Hematopoietic multipotent progenitor cell treated with erythropoietin and hydrocortisone succinate and interleukin-3 and kit ligand, for 8 days (in vitro differentiated cells): ENCODE results near the gene PRKCH.
"Not testable (repeated sequence)": the region's sequence is repeated elsewhere in the genome, so short reads cannot be mapped to it uniquely, and the experiment has no call there.

Experiments
- DNase-seq: peaks from one replicate; pipeline ENCODE4 v3.0.0-alpha.2; 2015

The PRKCH gene

DNA sequence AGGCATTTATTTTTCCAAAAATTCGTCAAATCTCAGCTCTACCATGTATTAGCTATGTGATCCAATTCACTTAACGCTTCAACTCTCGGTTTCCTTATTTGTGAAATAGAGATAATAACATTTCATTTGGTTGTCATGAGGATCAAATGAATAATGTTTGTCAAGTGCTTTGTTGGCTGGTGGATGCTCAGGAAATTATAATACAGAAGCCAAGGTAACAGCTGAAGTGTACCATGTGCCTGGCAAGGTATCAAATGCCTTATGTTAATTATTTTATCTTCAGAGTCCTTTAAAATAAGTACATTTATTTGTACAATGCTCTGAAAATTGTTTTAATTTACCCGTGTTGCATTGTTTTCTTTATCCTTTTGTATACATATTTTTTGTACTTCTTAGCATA, 6.1 kb upstream of the PRKCH start:
- no peak for DNase-seq

DNA sequence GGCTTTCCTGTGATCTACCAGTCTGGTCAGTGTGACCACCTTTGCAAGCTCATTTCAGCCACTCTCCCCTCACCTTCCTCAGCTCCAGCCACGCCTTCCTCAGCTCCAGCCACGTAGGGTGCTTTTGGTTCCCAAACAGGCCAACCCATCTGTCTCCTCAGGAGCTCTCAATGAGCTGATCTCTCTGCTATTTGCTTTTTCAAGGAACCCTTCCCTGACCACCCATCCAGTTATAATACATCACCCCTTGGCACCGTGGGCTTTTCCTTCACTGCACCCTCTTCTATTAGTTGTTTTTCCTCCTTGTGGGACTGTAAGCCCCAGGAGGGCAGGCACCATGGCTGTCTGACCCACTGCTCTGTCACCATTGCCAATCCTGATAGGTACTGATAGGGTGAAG, 2.3 kb upstream of the PRKCH start:
- DNase-seq = no peak

DNA sequence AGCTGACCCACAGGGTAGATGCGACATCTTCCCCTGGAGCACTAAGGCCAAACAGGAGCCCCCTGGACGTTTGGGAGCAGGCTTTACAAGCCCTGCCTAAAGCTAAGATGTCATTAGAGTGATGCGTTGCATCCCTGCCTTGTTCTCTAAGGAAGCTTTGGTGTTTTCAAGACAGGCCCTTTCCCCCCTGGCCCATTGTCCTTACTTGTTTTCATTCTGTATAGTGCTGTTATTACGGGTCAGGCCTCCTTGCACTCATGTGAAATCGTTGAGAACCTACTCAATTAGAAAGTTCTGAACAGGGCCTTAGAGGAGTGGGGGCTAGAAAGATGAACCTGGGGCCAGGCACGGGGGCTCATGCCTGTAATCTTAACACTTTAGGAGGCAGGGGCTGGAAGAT, 1.7 kb upstream of the PRKCH start:
- no peak for DNase-seq

DNA sequence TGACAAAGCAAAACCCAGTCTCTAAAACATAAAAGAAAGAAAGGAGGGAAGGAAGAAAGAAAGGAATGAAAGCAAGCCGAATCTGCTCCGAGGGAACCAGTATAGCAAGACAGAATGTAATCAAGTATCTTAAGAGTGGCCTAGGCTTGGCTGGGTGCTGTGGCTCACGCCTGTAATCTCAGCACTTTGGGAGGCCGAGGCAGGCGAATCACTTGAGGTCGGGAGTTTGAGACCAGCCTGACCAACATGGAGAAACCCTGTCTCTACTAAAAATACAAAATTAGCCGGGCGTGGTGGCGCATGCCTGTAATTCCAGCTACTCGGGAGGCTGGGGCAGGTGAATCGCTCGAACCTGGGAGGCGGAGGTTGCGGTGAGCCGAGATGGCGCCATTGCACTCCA, 1.2 kb upstream of the PRKCH start:
- DNase-seq = not testable (repeated sequence)

DNA sequence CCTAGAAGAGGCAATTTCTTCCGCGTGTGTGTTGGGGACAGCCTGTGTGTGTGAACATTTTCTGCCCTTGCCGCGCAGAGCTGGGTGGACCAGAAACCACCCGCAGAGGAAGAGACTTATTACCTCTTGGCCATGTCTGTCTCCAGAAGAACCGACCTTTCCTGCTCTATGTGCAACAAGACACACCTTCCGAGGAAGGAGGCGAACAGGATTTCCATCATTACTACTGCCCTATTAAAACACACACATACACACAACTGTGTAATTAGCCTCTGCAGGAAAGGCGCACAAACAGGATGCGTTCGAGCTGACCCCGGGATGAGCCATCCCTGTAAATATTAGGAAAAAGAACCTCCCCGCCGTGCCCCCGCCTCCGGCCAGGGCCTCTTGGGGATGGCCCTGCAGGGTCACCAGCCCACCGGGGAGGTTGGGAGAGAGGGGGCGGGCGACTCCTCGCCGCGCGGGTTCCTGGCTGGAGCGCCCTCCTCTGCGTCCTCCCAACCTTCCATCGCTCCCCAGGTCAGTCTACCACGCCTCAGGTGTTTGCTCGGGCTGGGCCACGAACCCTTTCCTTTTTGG, 484 bp upstream of the PRKCH start:
- no peak for DNase-seq

DNA sequence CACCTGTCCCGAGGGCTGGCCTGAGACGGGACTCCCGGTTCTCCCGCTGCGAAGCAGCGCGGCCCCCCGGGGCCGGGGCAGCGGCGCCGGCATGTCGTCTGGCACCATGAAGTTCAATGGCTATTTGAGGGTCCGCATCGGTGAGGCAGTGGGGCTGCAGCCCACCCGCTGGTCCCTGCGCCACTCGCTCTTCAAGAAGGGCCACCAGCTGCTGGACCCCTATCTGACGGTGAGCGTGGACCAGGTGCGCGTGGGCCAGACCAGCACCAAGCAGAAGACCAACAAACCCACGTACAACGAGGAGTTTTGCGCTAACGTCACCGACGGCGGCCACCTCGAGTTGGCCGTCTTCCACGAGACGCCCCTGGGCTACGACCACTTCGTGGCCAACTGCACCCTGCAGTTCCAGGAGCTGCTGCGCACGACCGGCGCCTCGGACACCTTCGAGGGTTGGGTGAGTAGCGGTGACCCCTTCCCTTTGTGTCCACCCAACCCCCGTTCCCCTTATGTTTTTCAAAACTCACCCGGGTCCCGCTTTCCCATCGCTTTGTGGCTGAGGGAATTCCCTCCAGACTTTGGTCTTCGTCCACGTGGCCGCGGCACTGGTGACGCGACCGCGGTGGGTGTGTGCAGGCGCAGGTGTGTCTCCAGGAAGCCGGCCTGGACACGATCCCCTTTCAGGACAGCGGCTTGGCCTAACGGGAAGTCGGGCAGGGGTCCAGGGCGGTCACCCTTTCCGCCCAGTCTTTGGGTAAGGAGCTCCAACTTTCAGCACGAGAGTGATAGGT, 826 bp downstream of the PRKCH start:
- DNase-seq = no peak

DNA sequence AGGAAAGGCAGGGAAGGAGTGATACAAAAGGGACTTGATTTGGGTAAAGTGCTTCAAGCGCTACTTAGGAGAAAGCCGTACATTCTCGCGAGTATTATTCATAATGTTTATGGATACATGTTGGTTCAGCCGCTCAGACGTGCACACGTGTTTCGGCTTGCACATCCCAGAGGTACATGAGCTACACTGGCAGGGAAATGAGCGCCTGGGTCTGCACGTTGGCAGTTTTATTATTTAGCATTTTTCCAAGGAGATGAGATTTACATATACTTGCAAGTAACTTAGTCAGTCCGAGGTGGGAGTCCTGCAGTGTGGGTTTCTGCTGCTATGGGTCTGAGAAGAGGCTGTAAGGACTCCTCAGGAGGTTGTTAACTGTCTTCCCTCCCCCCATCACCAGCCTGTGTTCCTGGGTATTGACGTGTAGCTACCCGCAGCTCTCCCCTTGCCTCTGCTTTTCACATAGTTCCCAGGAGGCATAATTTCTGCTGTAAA, 1.5 kb downstream of the PRKCH start:
- no peak for DNase-seq

DNA sequence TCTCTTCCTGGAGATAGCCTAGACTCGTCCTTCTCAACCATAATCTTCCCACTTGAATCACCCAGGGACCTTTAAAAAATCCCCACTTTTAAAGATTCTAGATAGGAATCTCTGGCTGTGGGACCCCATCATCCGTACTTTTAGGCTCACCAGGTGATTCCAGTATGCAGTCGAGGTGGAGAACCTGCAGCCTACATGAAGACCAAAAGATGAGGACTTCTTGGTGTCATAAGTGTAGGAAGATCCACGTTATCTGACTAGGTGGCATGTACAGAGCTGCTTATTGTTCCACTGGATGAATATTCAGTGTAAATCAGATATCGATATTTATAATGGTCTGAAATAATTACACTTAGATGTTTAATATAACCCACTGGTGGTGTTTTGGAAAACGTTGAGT, 2.6 kb downstream of the PRKCH start:
- no peak for DNase-seq

DNA sequence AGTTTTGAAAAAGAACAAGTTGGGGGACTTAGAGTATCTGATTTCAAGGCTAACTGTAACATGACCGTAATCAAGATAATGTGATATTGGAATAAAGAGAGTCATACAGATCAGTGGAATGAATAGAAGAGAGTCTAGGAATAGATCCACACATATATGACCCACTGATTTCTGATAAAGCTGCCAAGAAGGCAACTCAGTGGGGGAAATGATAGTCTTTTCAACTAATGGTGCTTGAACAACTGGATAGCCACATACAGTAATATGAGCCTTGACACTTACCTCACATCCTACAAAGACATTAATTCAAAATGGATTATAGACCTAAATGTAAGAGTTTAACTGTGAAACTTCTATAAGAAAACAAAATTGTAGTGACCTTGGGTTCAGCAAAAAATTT, 3.8 kb downstream of the PRKCH start:
- no peak for DNase-seq

DNA sequence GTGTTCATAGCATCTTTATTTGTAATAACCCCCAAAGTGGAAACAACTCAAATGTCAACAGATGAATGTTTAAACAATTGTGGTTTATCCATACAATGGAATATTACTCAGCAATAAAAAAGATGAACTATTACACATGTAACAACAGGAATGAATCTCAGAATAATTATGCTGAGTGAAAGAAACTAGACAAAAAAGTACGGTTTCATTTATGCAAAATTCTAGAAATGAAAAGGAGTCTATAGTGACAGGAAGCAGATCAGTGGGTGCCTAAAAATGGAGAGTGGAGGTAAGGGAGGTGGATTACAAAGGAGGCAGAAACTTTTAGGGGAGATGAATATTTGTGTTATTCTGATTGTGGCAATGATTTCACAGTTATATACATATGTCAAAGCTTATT, 4.8 kb downstream of the PRKCH start:
- no peak for DNase-seq

DNA sequence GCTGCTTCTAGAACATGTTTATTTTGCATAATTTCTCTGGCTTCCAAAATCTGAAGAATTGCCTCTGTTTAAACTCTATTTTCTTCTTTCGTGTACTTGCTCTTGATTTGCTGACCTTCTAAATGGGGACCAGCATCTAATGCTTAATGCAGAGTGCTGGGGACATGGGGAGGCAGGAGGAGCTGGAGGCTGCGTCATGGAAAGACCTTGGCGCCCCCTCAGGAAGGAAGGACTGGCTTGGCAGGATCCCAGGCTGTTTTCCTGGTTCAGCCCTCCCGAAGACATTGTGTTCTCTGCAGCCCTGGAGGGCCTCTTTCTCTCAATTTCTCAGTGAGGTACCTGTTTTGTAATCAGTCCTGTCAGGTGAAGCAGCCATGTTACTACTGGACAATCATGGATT, 5.5 kb downstream of the PRKCH start:
- DNase-seq = no peak

DNA sequence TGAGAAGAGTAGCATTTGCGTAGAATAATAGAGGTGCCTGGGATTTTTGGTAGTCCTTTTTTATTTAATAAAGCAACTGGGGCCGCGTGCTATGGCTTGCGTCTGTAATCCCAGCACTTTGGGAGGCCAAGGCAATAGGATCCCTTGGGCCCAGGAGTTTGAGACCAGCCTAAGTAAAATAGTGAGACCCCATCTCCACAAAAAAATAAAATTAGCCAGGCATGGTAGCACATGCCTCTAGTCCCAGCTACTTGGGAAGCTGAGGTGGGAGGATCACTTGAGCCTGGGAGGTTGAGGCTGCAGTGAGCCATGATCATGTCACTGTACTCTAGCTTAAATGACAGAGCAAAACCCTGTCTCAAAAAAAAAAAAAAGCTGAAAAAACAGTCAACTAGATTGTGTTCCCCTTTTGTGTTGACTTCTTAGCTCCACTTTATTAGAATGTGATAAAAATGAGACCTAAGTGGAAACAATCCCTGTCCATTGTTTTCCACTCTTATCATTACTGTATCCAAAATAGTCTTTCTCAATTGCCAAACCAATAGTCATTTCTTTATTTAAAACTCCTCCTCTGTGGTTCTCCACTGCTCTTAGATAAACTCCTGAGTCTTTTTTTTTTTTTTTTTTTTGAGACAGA, 7.4 kb downstream of the PRKCH start:
- no peak for DNase-seq

DNA sequence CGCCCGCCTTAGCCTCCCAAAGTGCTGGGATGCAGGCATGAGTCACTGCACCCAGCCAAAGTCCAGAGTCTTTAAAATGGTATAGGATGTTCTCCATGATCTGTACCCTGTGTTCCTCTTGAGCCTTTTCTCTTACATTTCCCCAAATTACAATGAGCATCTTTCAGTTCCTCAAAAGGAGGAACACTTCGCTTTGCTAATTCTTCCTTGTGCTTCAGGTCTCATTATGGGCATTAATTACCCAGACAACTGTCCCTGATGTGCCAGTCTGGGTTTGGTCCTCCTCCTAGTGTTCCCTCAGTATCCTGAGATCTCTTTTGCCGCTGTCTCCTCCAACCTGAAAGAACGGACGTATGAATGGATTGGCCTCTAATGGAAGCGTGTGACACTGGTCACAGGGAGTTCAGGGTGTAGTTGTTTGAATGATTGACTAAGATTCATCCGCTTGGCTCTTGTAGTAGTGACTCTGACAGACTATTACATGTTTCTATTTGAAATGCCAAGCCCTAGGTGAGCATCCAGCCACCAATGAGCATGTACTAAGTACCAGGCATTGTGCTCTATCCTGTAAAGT, 8.2 kb downstream of the PRKCH start:
- no peak for DNase-seq

DNA sequence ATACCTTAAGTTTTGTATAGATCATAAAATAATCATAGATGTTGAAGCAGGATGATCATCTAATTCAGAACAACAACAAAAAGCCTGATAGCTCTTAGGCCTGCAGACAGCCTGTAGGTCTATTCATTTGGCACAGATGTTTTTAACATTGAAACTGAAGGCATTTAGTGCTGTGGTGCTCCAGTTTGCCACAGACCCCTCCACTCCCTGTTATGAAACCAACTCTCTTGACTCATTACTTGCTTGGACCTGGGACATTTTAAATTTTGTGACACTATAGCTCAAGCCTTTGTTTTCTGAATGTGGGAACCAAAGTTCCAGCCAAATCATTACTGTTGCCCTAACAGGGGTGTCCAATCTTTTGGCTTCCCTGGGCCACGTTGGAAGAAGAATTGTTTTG, 9.1 kb downstream of the PRKCH start:
- DNase-seq = no peak

DNA sequence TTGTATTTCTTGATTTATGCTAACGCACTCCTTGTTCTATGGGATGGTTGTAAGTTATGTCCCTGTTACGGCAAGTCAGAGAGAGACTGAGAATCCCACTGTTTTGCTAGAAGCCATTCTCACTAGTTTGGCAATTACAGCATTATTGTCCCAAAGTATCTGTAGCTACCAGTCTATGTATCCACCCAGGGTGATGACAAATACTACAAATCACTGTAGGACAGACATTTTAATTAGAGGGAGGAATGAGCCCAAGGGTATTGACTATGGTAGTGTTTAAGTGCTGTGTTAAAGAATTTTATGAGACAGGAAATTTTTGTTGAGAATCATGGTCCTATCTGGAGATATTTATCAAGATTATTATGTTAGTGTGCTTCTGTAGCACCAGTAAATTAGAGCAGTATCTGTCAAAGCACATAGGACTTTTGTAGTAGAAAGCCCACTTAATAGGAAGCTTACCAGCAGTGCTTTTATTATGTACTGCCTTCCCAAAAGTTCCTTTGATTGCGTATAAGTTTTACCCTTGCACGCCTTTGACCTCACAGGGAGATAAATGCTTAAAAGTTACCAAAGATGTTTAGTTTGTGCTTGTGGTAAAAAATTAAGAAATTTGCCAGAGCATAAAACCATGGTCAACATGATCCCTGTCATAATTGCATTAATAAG, 10.7 kb downstream of the PRKCH start:
- DNase-seq = no peak

DNA sequence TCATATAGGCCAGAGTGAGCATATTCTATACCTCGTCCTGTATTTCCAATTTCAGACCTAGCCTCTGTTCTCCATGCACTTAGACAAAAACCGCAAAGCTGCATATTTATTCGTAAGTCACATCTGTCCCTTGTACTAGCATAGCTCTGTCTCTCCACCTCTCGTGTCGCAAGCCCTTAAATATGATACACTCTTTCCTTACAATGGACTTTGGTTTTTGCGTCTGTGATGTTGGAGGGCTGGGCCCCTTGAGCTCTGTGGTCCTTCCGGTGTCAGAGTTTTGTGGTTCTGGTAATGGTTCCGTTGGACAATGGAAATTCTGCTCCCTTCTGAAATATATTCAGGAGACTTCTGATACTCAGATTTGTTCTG, 11.3 kb downstream of the PRKCH start:
- DNase-seq = no peak

DNA sequence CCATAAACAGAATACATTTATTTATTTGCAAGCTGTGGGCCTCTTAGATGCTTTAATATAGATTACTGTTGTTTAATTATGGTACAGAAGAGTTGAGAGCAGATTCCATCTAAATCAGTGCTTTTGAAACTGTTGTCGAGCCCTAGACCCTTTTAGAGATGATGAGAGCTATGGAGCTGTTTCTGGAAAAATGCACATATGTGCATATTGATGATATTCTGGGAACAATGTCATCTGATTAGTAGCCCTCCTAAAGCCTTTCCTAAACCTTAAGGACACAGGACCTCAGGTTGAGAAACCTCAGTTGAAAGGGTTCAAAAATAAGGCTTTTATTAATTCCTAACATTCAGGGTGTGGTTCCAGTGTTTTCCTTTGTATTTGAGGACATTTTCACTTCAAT, 11.7 kb downstream of the PRKCH start:
- no peak for DNase-seq

DNA sequence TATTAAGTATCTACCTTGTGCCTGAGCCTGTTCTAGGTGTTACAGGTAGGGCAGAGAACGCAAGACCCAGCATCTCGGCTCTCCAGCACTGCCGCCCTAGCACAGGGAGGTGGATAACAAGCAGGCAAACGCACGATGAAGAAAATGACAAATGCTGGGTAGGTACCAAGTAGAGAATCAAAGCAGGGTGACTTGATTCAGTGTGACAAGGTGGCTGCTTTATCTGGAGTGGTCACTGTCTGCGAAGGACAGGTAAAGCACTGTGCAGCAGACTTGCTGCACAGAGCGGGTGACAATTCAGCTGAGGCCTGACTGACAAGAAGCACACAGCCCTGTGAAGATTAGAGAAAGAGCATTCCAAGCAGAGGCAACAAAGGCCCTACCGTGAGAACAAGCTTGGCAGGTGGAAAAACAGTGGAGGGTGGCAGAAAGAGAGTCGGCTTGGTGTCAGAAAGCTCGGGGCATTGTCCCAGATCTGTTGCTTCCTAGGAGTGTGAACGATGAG, 12.9 kb downstream of the PRKCH start:
- no peak for DNase-seq

DNA sequence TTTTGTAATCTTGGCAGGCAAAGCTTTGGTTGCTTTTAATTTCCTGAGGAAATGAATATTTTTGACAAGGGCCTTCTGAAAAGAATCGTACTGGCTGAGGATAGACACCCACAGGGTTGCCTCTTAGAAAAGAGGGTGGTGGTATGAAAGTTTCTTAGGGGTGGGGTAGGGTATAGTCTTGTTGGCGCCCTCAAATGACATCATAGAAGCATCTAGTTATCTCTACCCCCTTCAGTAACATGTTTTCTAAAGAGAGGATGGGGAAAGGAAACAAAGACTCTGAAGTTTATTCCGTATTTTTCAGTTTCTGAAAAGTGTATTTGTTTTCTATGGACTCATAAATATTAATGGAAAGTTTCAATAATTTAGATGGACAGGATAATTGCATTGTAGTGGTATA, 13.7 kb downstream of the PRKCH start:
- DNase-seq = no peak

DNA sequence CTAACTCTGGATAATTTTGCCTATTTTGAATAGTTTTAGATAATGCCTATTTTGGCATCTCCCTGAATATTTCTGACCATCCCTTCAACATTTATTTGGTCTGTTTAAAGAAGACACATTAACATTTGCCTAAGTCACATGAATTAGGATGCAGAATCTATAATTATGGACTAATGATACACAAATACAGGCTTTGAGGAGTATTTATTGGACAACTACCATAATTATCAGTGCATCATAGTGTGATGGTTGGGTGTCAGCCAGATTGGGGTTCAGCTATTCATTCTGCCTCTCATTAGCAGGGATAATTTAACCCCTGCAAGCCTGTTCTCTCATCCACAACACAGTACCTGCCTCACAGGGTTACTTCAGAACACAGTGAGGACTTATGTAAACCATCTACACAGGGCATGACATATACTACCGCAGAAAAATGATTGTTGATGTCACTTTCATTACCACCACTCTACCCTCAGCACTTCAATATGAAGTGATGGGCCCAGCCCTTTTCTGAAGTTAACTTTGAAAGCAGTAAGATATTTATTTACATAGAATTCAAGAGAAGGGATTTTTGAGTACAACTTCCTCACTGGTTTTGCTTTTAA, 14.4 kb downstream of the PRKCH start:
- DNase-seq = no peak

DNA sequence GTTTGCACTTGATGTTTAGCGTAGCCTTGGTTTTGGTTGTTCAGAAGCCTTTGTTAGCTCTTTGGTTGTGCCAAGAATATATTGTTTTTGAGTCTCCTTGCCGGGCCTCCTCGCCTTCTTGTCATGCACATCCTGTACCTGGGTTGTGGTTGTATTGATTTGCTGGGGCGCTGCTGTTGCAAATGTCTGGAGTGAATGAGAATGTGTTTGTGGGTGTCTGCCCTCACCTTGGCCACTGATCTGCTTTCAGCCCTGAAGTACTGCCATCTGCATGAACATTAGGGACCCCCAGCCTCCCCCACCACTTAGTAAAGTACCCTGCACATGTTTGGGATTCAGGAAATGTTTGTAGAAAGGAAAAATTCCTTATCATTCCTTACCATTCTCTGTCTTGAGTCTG, 16.5 kb downstream of the PRKCH start:
- DNase-seq = no peak

DNA sequence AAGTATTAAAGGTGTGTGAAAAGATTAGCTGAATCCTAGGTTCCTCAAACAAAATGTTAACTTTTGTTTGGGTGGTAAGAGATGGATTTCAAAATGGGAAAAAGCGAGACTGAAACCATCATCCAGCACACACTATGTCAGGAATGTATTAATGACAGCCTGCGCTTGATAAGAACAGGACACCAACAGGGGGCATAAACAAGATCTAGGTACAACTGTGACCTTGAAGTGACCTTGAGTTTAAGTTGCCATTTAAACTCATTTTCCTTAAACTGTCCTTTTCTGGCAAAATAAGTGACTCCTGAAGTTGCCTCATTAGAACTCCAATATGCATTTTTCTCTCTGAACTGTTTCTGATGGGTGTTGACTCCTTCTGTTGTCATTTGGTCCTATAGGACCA, 17.1 kb downstream of the PRKCH start:
- DNase-seq = no peak
